GM12872 (cell line): ENCODE measurements around the gene PCDH18.

ENCODE experiments used
- TF ChIP-seq, protein P1 (sequence below): IDR thresholded peaks from 3 replicates; pipeline ENCODE4 v1.5.1; 2011; ENCODE audit warnings: low read depth, mild to moderate bottlenecking, low read length, moderate library complexity; ENCODE audit not compliant: insufficient read depth

PCDH18 gene

GRCh38 chr4:137471895-137472294, 60.4 kb downstream of the PCDH18 start:
- TF ChIP-seq, protein P1, sequence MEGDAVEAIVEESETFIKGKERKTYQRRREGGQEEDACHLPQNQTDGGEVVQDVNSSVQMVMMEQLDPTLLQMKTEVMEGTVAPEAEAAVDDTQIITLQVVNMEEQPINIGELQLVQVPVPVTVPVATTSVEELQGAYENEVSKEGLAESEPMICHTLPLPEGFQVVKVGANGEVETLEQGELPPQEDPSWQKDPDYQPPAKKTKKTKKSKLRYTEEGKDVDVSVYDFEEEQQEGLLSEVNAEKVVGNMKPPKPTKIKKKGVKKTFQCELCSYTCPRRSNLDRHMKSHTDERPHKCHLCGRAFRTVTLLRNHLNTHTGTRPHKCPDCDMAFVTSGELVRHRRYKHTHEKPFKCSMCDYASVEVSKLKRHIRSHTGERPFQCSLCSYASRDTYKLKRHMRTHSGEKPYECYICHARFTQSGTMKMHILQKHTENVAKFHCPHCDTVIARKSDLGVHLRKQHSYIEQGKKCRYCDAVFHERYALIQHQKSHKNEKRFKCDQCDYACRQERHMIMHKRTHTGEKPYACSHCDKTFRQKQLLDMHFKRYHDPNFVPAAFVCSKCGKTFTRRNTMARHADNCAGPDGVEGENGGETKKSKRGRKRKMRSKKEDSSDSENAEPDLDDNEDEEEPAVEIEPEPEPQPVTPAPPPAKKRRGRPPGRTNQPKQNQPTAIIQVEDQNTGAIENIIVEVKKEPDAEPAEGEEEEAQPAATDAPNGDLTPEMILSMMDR, result no peak

GRCh38 chr4:137471461-137471860, 60.8 kb downstream of the PCDH18 start:
- TF ChIP-seq, protein P1, result no peak

DNA sequence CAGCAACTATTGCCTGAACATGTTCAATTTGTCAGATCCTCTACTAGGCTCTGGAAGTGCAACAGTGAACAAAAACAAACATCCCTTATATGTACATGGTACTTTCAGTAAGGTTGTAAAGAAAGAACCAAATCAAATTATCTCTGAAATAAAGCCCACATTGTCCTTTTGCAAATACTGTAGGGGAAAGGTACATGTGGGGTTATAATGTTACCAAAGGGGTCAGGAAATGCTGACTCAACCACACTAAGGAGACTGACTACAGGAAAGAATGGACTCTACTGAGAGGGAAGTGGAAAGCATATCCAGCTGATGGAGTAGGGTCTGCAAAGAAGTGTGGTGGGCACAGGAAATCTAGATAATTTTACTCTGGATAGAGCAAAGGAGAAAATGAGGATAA, 61.5 kb downstream of the PCDH18 start:
- TF ChIP-seq, protein P1, result no peak
